GM21529 (cell line): ENCODE data around the gene IFT122.
"Not testable (repeated sequence)": the region's sequence is repeated elsewhere in the genome, so short reads cannot be mapped to it uniquely, and the experiment has no call there.

Experiments used
- ATAC-seq: cut with Tn5 transposase; IDR thresholded peaks from one replicate; pipeline ENCODE4 v1.9.1; 2021; ENCODE audit not compliant: unreplicated experiment

IFT122 gene

GRCh38 chr3:129439817-129440617 lies at the start of gene IFT122, which contains the start of gene MBD4:
Gene IFT122 (plus strand): TSS chr3:129440224. CDS start chr3:129440331, 107 bp downstream.
Gene MBD4 (minus strand): TSS chr3:129439948. CDS start chr3:129439833, 115 bp downstream.
- peak; percentile 88 for ATAC-seq

GRCh38 chr3:129391583-129391982 lies 48.4 kb upstream of the IFT122 start:
- not testable (repeated sequence) for ATAC-seq

GRCh38 chr3:129392106-129392887 lies 47.7 kb upstream of the IFT122 start:
- ATAC-seq = not testable (repeated sequence)

GRCh38 chr3:129393271-129393670 lies 46.8 kb upstream of the IFT122 start:
- ATAC-seq = no peak

GRCh38 chr3:129393760-129394564 lies 46.1 kb upstream of the IFT122 start:
- ATAC-seq = not testable (repeated sequence)

GRCh38 chr3:129398803-129399144 lies 41.2 kb upstream of the IFT122 start:
- peak; percentile 25 for ATAC-seq

GRCh38 chr3:129399145-129399894 lies 40.7 kb upstream of the IFT122 start:
- ATAC-seq = peak; percentile 82

- peak; percentile 21 for ATAC-seq
These were observed 40.1 kb upstream of the IFT122 start for GRCh38 chr3:129399895-129400357.

GRCh38 chr3:129402210-129402609 lies 37.8 kb upstream of the IFT122 start:
- ATAC-seq = no peak

GRCh38 chr3:129402616-129403015 lies 37.4 kb upstream of the IFT122 start:
- no peak for ATAC-seq

- ATAC-seq = no peak
These were observed 36.6 kb upstream of the IFT122 start for GRCh38 chr3:129403450-129403849.

- ATAC-seq = no peak
These were observed 35.9 kb upstream of the IFT122 start for GRCh38 chr3:129404130-129404529.

- ATAC-seq = peak; percentile 45
These were observed 35.4 kb upstream of the IFT122 start for GRCh38 chr3:129404610-129405009.

- ATAC-seq = no peak
These were observed 30.5 kb upstream of the IFT122 start for GRCh38 chr3:129409541-129409940.

- no peak for ATAC-seq
These were observed 29.1 kb upstream of the IFT122 start for GRCh38 chr3:129410971-129411370.

- ATAC-seq = no peak
These were observed 27.4 kb upstream of the IFT122 start for GRCh38 chr3:129412542-129413198.

GRCh38 chr3:129413238-129413637 lies 26.8 kb upstream of the IFT122 start:
- not testable (repeated sequence) for ATAC-seq

GRCh38 chr3:129413687-129414506 lies 26.1 kb upstream of the IFT122 start:
- no peak for ATAC-seq

GRCh38 chr3:129415378-129415777 lies 24.6 kb upstream of the IFT122 start:
- ATAC-seq = no peak
